CD4-positive, CD25-positive, alpha-beta regulatory T cell (primary cell): ENCODE results near the gene PALLD. TPM values are rescaled to one million over a fixed set of nuclear protein-coding genes. Genes with fewer than 3 reads are reported as not detected.
"Not testable (repeated sequence)": the region's sequence is repeated elsewhere in the genome, so short reads cannot be mapped to it uniquely, and the experiment has no call there.

Experiments
- ATAC-seq, 2 donors: fragments of 150-1000 bp; cut with Tn5 transposase; one replicate each; pipeline ENCODE4 v1.10.0; 2021; ENCODE audit warnings: low read depth in 2 of 2, moderate number of reproducible peaks in 2 of 2, moderate library complexity in 1 of 2
- DNase-seq, 3 donors: peaks; one replicate each; pipeline versions ENCODE4 v3.0.0 to v3.0.0-alpha.2; 2012 to 2022; ENCODE audit warnings: mixed read lengths in 1 of 3
- H3K27ac ChIP-seq: one replicate; pipeline ENCODE4 v1.7.0; 2013; ENCODE audit warnings: mild to moderate bottlenecking, low read length; ENCODE audit not compliant: insufficient read depth, poor library complexity, severe bottlenecking
- H3K27me3 ChIP-seq: one replicate; pipeline ENCODE4 v1.7.0; 2013; ENCODE audit warnings: low read length; ENCODE audit not compliant: control insufficient read depth, insufficient read depth
- H3K36me3 ChIP-seq: one replicate; pipeline ENCODE4 v1.7.0; 2013; ENCODE audit warnings: mild to moderate bottlenecking, low read length, moderate library complexity; ENCODE audit not compliant: control insufficient read depth, insufficient read depth
- H3K4me1 ChIP-seq: 2 replicates; pipeline ENCODE4 v1.7.0; 2013; ENCODE audit warnings: mild to moderate bottlenecking, low read length; ENCODE audit not compliant: insufficient read depth, control insufficient read depth, poor library complexity, severe bottlenecking
- H3K4me3 ChIP-seq: one replicate; pipeline ENCODE4 v1.7.0; 2013; ENCODE audit warnings: low read depth, mild to moderate bottlenecking, low read length, moderate library complexity
- H3K9me3 ChIP-seq, 2 experiments: 1 replicate in 1 of 2; 2 replicates in 1 of 2; pipeline ENCODE4 v1.7.0; 2013; ENCODE audit warnings: low read length in 2 of 2, mild to moderate bottlenecking in 1 of 2, moderate library complexity in 1 of 2; ENCODE audit not compliant: control insufficient read depth in 2 of 2
- H3K27ac Mint-ChIP-seq, 3 donors: one replicate each; pipeline ENCODE4 v1.8.0; 2020 to 2022; ENCODE audit warnings: mild to moderate bottlenecking in 3 of 3, mixed read lengths in 3 of 3, moderate library complexity in 2 of 3
- H3K27me3 Mint-ChIP-seq: one replicate; pipeline ENCODE4 v1.8.0; 2022; ENCODE audit warnings: mild to moderate bottlenecking, mixed read lengths
- H3K36me3 Mint-ChIP-seq: one replicate; pipeline ENCODE4 v1.8.0; 2020; ENCODE audit warnings: mixed read lengths
- H3K4me1 Mint-ChIP-seq, 4 donors: one replicate each; pipeline ENCODE4 v1.8.0; 2020 to 2022; ENCODE audit warnings: mixed read lengths in 4 of 4, mild to moderate bottlenecking in 1 of 4
- H3K4me3 Mint-ChIP-seq, 4 donors: one replicate each; pipeline ENCODE4 v1.8.0; 2020 to 2022; ENCODE audit warnings: mild to moderate bottlenecking in 4 of 4, mixed read lengths in 4 of 4, moderate library complexity in 3 of 4
- H3K9me3 Mint-ChIP-seq, 7 donors: one replicate each; pipeline ENCODE4 v1.8.0; 2020 to 2022; ENCODE audit warnings: mixed read lengths in 7 of 7, mild to moderate bottlenecking in 3 of 7, moderate library complexity in 2 of 7
- polyA plus RNA-seq, 4 donors: library from polyadenylated mRNA; unstranded; fragments of 300-500 nt; fragmentation: Illumina TruSeq; gene quantifications; one replicate each; pipeline ENCODE4 v1.2.3, GENCODE V29; 2021
- total RNA-seq: library from RNA; stranded (reverse); gene quantifications from one replicate; pipeline ENCODE4 v1.2.3, GENCODE V29; 2022

Gene PALLD
- total and polyA plus RNA-seq, 5 donors from 2014 or later = 0.37 to 1.9 (median 0.76) TPM; not detected in 1

- Histone ChIP-seq H3K9me3 (no peaks in the 10 kb centered on the region), H3K36me3 (no peaks in the 10 kb centered on the region), H3K4me1 (peaks cover 14% of the 10 kb centered on the region), H3K4me3 (no peak overlapping the region), H3K27me3 (no peaks in the 10 kb centered on the region), H3K27ac (no peak overlapping the region)
- no peak overlapping the region for H3K4me3 Mint-ChIP-seq
- H3K27me3 Mint-ChIP-seq = peaks cover 6% of the 10 kb centered on the region
- ATAC-seq (no peak), DNase-seq (no peak)
- H3K36me3 Mint-ChIP-seq = no peaks in the 10 kb centered on the region
- no peak overlapping the region for H3K27ac Mint-ChIP-seq
- peaks cover 0 to 21% (median 13%) of the 10 kb centered on the region in 4 donors for H3K4me1 Mint-ChIP-seq
- no peaks in the 10 kb centered on the region for H3K9me3 Mint-ChIP-seq
Observed at GRCh38 chr4:168507178-168507815, 10.4 kb downstream of the PALLD start.

- ATAC-seq = no peak
- no peak overlapping the region for H3K4me3 Mint-ChIP-seq
Observed at GRCh38 chr4:168508683-168509082, 11.8 kb downstream of the PALLD start.

GRCh38 chr4:168509786-168510185, 12.9 kb downstream of the PALLD start:
- H3K9me3 Mint-ChIP-seq = no peaks in the 10 kb centered on the region
- Histone ChIP-seq H3K9me3 (no peaks in the 10 kb centered on the region), H3K4me3 (no peak overlapping the region), H3K4me1 (peaks cover 17% of the 10 kb centered on the region), H3K27ac (no peak overlapping the region), H3K36me3 (no peaks in the 10 kb centered on the region), H3K27me3 (no peaks in the 10 kb centered on the region)
- no peak overlapping the region for H3K4me3 Mint-ChIP-seq
- DNase-seq (peak in 1 of 3 donors; percentile 66), ATAC-seq (peak; percentile 34 to 56)
- no peak overlapping the region for H3K27ac Mint-ChIP-seq
- H3K4me1 Mint-ChIP-seq = peaks cover 4 to 28% (median 21%) of the 10 kb centered on the region in 4 donors
- no peaks in the 10 kb centered on the region for H3K36me3 Mint-ChIP-seq
- H3K27me3 Mint-ChIP-seq = no peaks in the 10 kb centered on the region

More at GRCh38 chr4:168508683-168509082, 11.8 kb downstream of the PALLD start:
- no peak overlapping the region for H3K4me3 ChIP-seq
- no peak overlapping the region for H3K27ac Mint-ChIP-seq
- no peaks in the 10 kb centered on the region for H3K27me3 ChIP-seq
- DNase-seq = no peak
- no peaks in the 10 kb centered on the region for H3K9me3 ChIP-seq
- no peak overlapping the region for H3K27ac ChIP-seq
- H3K9me3 Mint-ChIP-seq = no peaks in the 10 kb centered on the region
- no peaks in the 10 kb centered on the region for H3K36me3 ChIP-seq
- peaks cover 17% of the 10 kb centered on the region for H3K4me1 ChIP-seq
- peaks cover 6% of the 10 kb centered on the region for H3K27me3 Mint-ChIP-seq
- peaks cover 0 to 29% (median 19%) of the 10 kb centered on the region in 4 donors for H3K4me1 Mint-ChIP-seq
- no peaks in the 10 kb centered on the region for H3K36me3 Mint-ChIP-seq

GRCh38 chr4:168511780-168512489, 15.1 kb downstream of the PALLD start:
- H3K4me1 ChIP-seq = peaks cover 17% of the 10 kb centered on the region
- peaks cover 5% of the 10 kb centered on the region for H3K27me3 Mint-ChIP-seq
- DNase-seq (peak; percentile 9 to 85 (median 64)), ATAC-seq (peak; percentile 82 to 84)
- H3K27me3 ChIP-seq = no peaks in the 10 kb centered on the region
- no peaks in the 10 kb centered on the region for H3K36me3 ChIP-seq
- peak overlapping the region; percentile 9 for H3K4me3 ChIP-seq
- H3K9me3 ChIP-seq = no peaks in the 10 kb centered on the region
- H3K4me1 Mint-ChIP-seq = peaks cover 4 to 28% (median 21%) of the 10 kb centered on the region in 4 donors
- no peaks in the 10 kb centered on the region for H3K36me3 Mint-ChIP-seq
- no peaks in the 10 kb centered on the region for H3K9me3 Mint-ChIP-seq
- H3K4me3 Mint-ChIP-seq = peak overlapping the region in 3 of 4 donors; percentile 33 to 80 (median 49)
- H3K27ac ChIP-seq = no peak overlapping the region
- H3K27ac Mint-ChIP-seq = peak overlapping the region; percentile 61 to 83 (median 79)

GRCh38 chr4:168513826-168514225, 17.0 kb downstream of the PALLD start:
- H3K27ac Mint-ChIP-seq, ATAC-seq, H3K36me3 ChIP-seq, H3K9me3 ChIP-seq, H3K36me3 Mint-ChIP-seq, DNase-seq, H3K9me3 Mint-ChIP-seq, H3K4me3 ChIP-seq, H3K27me3 Mint-ChIP-seq, H3K27ac ChIP-seq, H3K27me3 ChIP-seq: not testable (repeated sequence)
- peaks cover 4 to 28% (median 21%) of the 10 kb centered on the region in 4 donors for H3K4me1 Mint-ChIP-seq
- peaks cover 17% of the 10 kb centered on the region for H3K4me1 ChIP-seq
- peak overlapping the region in 1 of 4 donors; percentile 46 for H3K4me3 Mint-ChIP-seq

- Histone ChIP-seq H3K9me3 (no peaks in the 10 kb centered on the region), H3K27ac (no peak overlapping the region), H3K4me1 (peaks cover 17% of the 10 kb centered on the region), H3K4me3 (no peak overlapping the region), H3K36me3 (no peaks in the 10 kb centered on the region), H3K27me3 (peaks cover 2% of the 10 kb centered on the region)
- H3K4me3 Mint-ChIP-seq = peak overlapping the region in 1 of 4 donors; percentile 46
- H3K27me3 Mint-ChIP-seq = peaks cover 5% of the 10 kb centered on the region
- H3K36me3 Mint-ChIP-seq = no peaks in the 10 kb centered on the region
- H3K9me3 Mint-ChIP-seq = no peaks in the 10 kb centered on the region
- H3K4me1 Mint-ChIP-seq = peaks cover 4 to 28% (median 21%) of the 10 kb centered on the region in 4 donors
- no peak for ATAC-seq
- peak in 2 of 3 donors; percentile 31 to 60 for DNase-seq
- H3K27ac Mint-ChIP-seq = peak overlapping the region in 1 of 3 donors; percentile 52
Observed at GRCh38 chr4:168514249-168514852, 17.5 kb downstream of the PALLD start.

- Histone ChIP-seq H3K27ac (no peak overlapping the region), H3K9me3 (no peaks in the 10 kb centered on the region), H3K27me3 (peaks cover 2% of the 10 kb centered on the region), H3K36me3 (no peaks in the 10 kb centered on the region), H3K4me3 (no peak overlapping the region), H3K4me1 (peaks cover 12% of the 10 kb centered on the region)
- peaks cover 5% of the 10 kb centered on the region for H3K27me3 Mint-ChIP-seq
- H3K9me3 Mint-ChIP-seq = no peaks in the 10 kb centered on the region
- no peaks in the 10 kb centered on the region for H3K36me3 Mint-ChIP-seq
- H3K4me1 Mint-ChIP-seq = peaks cover 4 to 22% (median 15%) of the 10 kb centered on the region in 4 donors
- no peak overlapping the region for H3K4me3 Mint-ChIP-seq
- no peak overlapping the region for H3K27ac Mint-ChIP-seq
- no peak for ATAC-seq
- no peak for DNase-seq
Observed at GRCh38 chr4:168515222-168516011, 18.6 kb downstream of the PALLD start.
